SKM-1 treated with dmso at 0.1 percent for 144 hours (cell line): ENCODE results near the gene ADAMTSL1.

Source experiments
- DNase-seq: peaks from one replicate; lab custom pipeline; 2025; ENCODE audit not compliant: unreplicated experiment; lab: John Stamatoyannopoulos, UW

The ADAMTSL1 gene

GRCh38 chr9:18638371-18639249 is 164.7 kb downstream of the ADAMTSL1 start:
- DNase-seq: no peak

- DNase-seq: no peak
These were observed 166.0 kb downstream of the ADAMTSL1 start for GRCh38 chr9:18639911-18640310.

- DNase-seq: no peak
These were observed 185.1 kb downstream of the ADAMTSL1 start for GRCh38 chr9:18658804-18659705.

- DNase-seq: no peak
These were observed 186.0 kb downstream of the ADAMTSL1 start for GRCh38 chr9:18660001-18660400.

- DNase-seq: no peak
These were observed 188.4 kb downstream of the ADAMTSL1 start for GRCh38 chr9:18662320-18662719.

GRCh38 chr9:18665947-18666346 is 192.0 kb downstream of the ADAMTSL1 start:
- no peak for DNase-seq

GRCh38 chr9:18666348-18666747 is 192.4 kb downstream of the ADAMTSL1 start:
- no peak for DNase-seq

- no peak for DNase-seq
These were observed 193.2 kb downstream of the ADAMTSL1 start for GRCh38 chr9:18666986-18667772.

GRCh38 chr9:18668944-18669343 is 195.0 kb downstream of the ADAMTSL1 start:
- no peak for DNase-seq

- DNase-seq: no peak
These were observed 198.8 kb downstream of the ADAMTSL1 start for GRCh38 chr9:18672706-18673105.

GRCh38 chr9:18673179-18673578 is 199.2 kb downstream of the ADAMTSL1 start:
- DNase-seq: no peak

GRCh38 chr9:18675332-18675731 is 201.4 kb downstream of the ADAMTSL1 start:
- no peak for DNase-seq

- DNase-seq: no peak
These were observed 202.0 kb downstream of the ADAMTSL1 start for GRCh38 chr9:18675973-18676372.

GRCh38 chr9:18676525-18676924 is 202.6 kb downstream of the ADAMTSL1 start:
- DNase-seq: no peak

GRCh38 chr9:18678821-18679590 is 205.1 kb downstream of the ADAMTSL1 start:
- no peak for DNase-seq

GRCh38 chr9:18682907-18683306 is 209.0 kb downstream of the ADAMTSL1 start:
- no peak for DNase-seq

GRCh38 chr9:18683312-18683711 is 209.4 kb downstream of the ADAMTSL1 start:
- DNase-seq: no peak

GRCh38 chr9:18683851-18684250 is 209.9 kb downstream of the ADAMTSL1 start:
- DNase-seq: no peak

- no peak for DNase-seq
These were observed 210.8 kb downstream of the ADAMTSL1 start for GRCh38 chr9:18684593-18685317.
